HepG2 (cell line): ENCODE data around the gene KCNH1. TPM values are rescaled to one million over a fixed set of nuclear protein-coding genes. Genes with fewer than 3 reads are reported as not detected.

Experiments
- ATAC-seq: fragments of 200-7000 bp; cut with Tn5 transposase; 3 replicates; pipeline ENCODE4 v1.9.1; 2020; ENCODE audit warnings: mild to moderate bottlenecking, moderate library complexity
- BruUV-seq: library from RNA; stranded (reverse); fragments of 400-500 nt; replicated peaks from 2 replicates; lab custom pipeline; 2021; lab: Mats Ljungman, UMichigan
- CTCF ChIA-PET: fragments of 300-600 bp; formaldehyde crosslinking; extraction: SDS; loops from one replicate; lab custom pipeline; 2021; ENCODE audit warnings: low total read pairs, inconsistent platforms, low intra/inter-chr PET ratio; lab: Yijun Ruan, JAX
- POLR2A ChIA-PET: fragments of 350-600 bp; sonication (Branson Sonifier 250); formaldehyde crosslinking; loops from one replicate; lab custom pipeline; 2020; ENCODE audit warnings: antibody characterized with exemption, inconsistent platforms; lab: Yijun Ruan, JAX
- DNase-seq: peaks from one replicate; pipeline ENCODE4 v3.0.0-alpha.2; 2015; ENCODE audit warnings: low spot score
- FAIRE-seq: peaks from 3 replicates; lab custom pipeline; 2011; peaks lifted over from hg19 to GRCh38; lab: Jason Lieb, UNC
- H2AFZ ChIP-seq: one replicate; pipeline ENCODE4 v1.6.1; 2011; ENCODE audit warnings: low read length, inconsistent platforms
- H3K27ac ChIP-seq: fragments of 300-600 bp; 3 replicates; pipeline ENCODE4 v1.8.0; 2011; ENCODE audit warnings: mixed run types, mild to moderate bottlenecking, mixed read lengths, low read length, inconsistent platforms; ENCODE audit not compliant: insufficient read depth; ENCODE audit errors: extremely low read length
- H3K27me3 ChIP-seq, 2 experiments: fragments of 200-600 bp in 1 of 2; 2 replicates in 1 of 2; 3 replicates in 1 of 2; pipeline versions ENCODE4 v1.6.0 to v1.8.0; 2011; ENCODE audit warnings: low read length in 2 of 2, mild to moderate bottlenecking in 2 of 2, moderate library complexity in 2 of 2, inconsistent platforms in 1 of 2; ENCODE audit not compliant: insufficient read depth in 2 of 2, control insufficient read depth in 1 of 2
- H3K36me3 ChIP-seq, 2 experiments: fragments of 200-600 bp in 1 of 2; replicated peaks in 1 of 2; 2 replicates in 1 of 2; 3 replicates in 1 of 2; pipeline versions ENCODE4 v1.5.1 to v1.8.0; 2011; ENCODE audit warnings: low read length in 2 of 2, inconsistent platforms in 1 of 2; ENCODE audit not compliant: insufficient read depth in 2 of 2, control insufficient read depth in 1 of 2
- H3K4me1 ChIP-seq: 2 replicates; pipeline ENCODE4 v1.5.1; 2012; ENCODE audit warnings: low read length, inconsistent platforms; ENCODE audit not compliant: insufficient read depth
- H3K4me2 ChIP-seq: 2 replicates; pipeline ENCODE4 v1.6.0; 2011; ENCODE audit warnings: low read depth, low read length, inconsistent platforms
- H3K4me3 ChIP-seq, 3 experiments: fragments of 200-600 bp in 1 of 3; sonication (generic), shearing (Covaris generic) in 1 of 3; replicated peaks in 1 of 3; 2 replicates each; pipeline ENCODE4 v1.5.1; 2011 to 2016; ENCODE audit warnings: low read length in 3 of 3, inconsistent platforms in 2 of 3, low read depth in 2 of 3, mild to moderate bottlenecking in 2 of 3, control low read depth in 1 of 3, mixed read lengths in 1 of 3; ENCODE audit not compliant: insufficient read depth in 1 of 3
- H3K79me2 ChIP-seq: one replicate; pipeline ENCODE4 v1.6.1; 2011; ENCODE audit warnings: low read length, inconsistent platforms; ENCODE audit not compliant: insufficient read depth
- H3K9ac ChIP-seq: 2 replicates; pipeline ENCODE4 v1.6.0; 2011; ENCODE audit warnings: mild to moderate bottlenecking, low read depth, low read length, inconsistent platforms; ENCODE audit not compliant: insufficient read depth
- H3K9me3 ChIP-seq: 2 replicates; pipeline ENCODE4 v1.5.1; 2012; ENCODE audit warnings: mild to moderate bottlenecking, low read length
- H4K20me1 ChIP-seq: 2 replicates; pipeline ENCODE4 v1.6.0; 2011; ENCODE audit warnings: inconsistent platforms, mild to moderate bottlenecking, low read length, moderate library complexity; ENCODE audit not compliant: insufficient read depth
- CEBPB ChIP-seq: IDR thresholded peaks from 2 replicates; pipeline ENCODE4 v1.6.1; 2011; ENCODE audit warnings: low read depth, low read length, improper control_type of control experiment, borderline replicate concordance
- KLF15 ChIP-seq: sonication (generic); formaldehyde crosslinking; IDR thresholded peaks from 2 replicates; pipeline ENCODE4 v1.8.1; 2023; ENCODE audit warnings: borderline replicate concordance, mild to moderate bottlenecking, inconsistent platforms, missing genetic modification reagents, mixed read lengths
- KLF6 ChIP-seq: IDR thresholded peaks from 2 replicates; pipeline ENCODE4 v1.8.0; 2016; ENCODE audit warnings: missing biosample characterization, missing genetic modification reagents
- PHF5A ChIP-seq: IDR thresholded peaks from one replicate; pipeline ENCODE4 v1.6.1; 2018; ENCODE audit warnings: low read depth, missing genetic modification reagents; ENCODE audit not compliant: unreplicated experiment
- SMC3 ChIP-seq: IDR thresholded peaks from 2 replicates; pipeline ENCODE4 v1.6.1; 2011; ENCODE audit warnings: low read length, improper control_type of control experiment
- SNAPC2 ChIP-seq: sonication (generic); formaldehyde crosslinking; IDR thresholded peaks from 2 replicates; pipeline ENCODE4 v1.8.1; 2022; ENCODE audit warnings: mild to moderate bottlenecking, missing genetic modification reagents
- ZNF17 ChIP-seq: sonication (generic); formaldehyde crosslinking; IDR thresholded peaks from 2 replicates; pipeline ENCODE4 v1.5.0; 2020; ENCODE audit warnings: mild to moderate bottlenecking, missing genetic modification reagents
- ZNF333 ChIP-seq: sonication (generic); formaldehyde crosslinking; IDR thresholded peaks from 2 replicates; pipeline ENCODE4 v1.4.0; 2020; ENCODE audit warnings: mild to moderate bottlenecking, missing genetic modification reagents, borderline replicate concordance
- WGBS: methylation state at CpG from one replicate; pipeline ENCODE4 v1.1.6; 2017; ENCODE audit warnings: low lambda C conversion rate; 5-methylcytosine and 5-hydroxymethylcytosine counted together
- in situ Hi-C: cut with HindIII; loops from 2 replicates; pipeline ENCODE4 v1.10.0; 2017; ENCODE audit warnings: low pct_unique_long_range_greater_than_20kb; ENCODE audit not compliant: extremely low pct_ligation_motif_present
- intact Hi-C: fragments of 100-400 bp; cut with micrococcal nuclease; formaldehyde crosslinking; loops from one replicate; pipeline ENCODE4 v1.10.0; 2022; ENCODE audit not compliant: unreplicated experiment
- polyA plus RNA-seq, 8 experiments: library from polyadenylated mRNA; depleted of rRNA in 3 of 8; stranded (reverse) in 7 of 8; unstranded in 1 of 8; fragments of >200 nt; fragmentation: Illumina TruSeq in 4 of 8; extraction: Trizol in 4 of 8; gene quantifications; 2 replicates each; pipeline versions ENCODE4 v1.2.1 to v1.2.3, GENCODE V29; 2011 to 2016; ENCODE audit warnings: low read depth in 4 of 8, missing spikeins in 1 of 8, mixed read lengths in 1 of 8; ENCODE audit not compliant: insufficient read depth in 1 of 8
- total RNA-seq, 5 experiments: library from RNA; depleted of rRNA; stranded (reverse); fragments of >200 nt; fragmentation: Illumina TruSeq; extraction: Trizol; gene quantifications; 2 replicates each; pipeline ENCODE4 v1.2.3, GENCODE V29; 2016; ENCODE audit warnings: low read depth in 1 of 5
- TF ChIP-seq, protein P1 (sequence below): sonication (generic); formaldehyde crosslinking; IDR thresholded peaks from 2 replicates; pipeline ENCODE4 v1.4.0; 2020; ENCODE audit warnings: missing genetic modification reagents, borderline replicate concordance
- TF ChIP-seq, protein P2 (sequence below): sonication (generic); formaldehyde crosslinking; IDR thresholded peaks from 2 replicates; pipeline ENCODE4 v1.5.0; 2020; ENCODE audit warnings: missing genetic modification reagents
- TF ChIP-seq, protein P3 (sequence below): sonication (generic); formaldehyde crosslinking; IDR thresholded peaks from 2 replicates; pipeline ENCODE4 v1.4.0; 2020; ENCODE audit warnings: missing genetic modification reagents
- TF ChIP-seq, protein P4 (sequence below): sonication (generic); formaldehyde crosslinking; IDR thresholded peaks from 2 replicates; pipeline ENCODE4 v1.8.0; 2022; ENCODE audit warnings: missing genetic modification reagents, mild to moderate bottlenecking, borderline replicate concordance

KCNH1 gene
- total and polyA plus RNA-seq, 2 of the 13 experiments (the other 11 are each of a cell fraction or from before 2014, with no cell fraction given): not detected

DNA sequence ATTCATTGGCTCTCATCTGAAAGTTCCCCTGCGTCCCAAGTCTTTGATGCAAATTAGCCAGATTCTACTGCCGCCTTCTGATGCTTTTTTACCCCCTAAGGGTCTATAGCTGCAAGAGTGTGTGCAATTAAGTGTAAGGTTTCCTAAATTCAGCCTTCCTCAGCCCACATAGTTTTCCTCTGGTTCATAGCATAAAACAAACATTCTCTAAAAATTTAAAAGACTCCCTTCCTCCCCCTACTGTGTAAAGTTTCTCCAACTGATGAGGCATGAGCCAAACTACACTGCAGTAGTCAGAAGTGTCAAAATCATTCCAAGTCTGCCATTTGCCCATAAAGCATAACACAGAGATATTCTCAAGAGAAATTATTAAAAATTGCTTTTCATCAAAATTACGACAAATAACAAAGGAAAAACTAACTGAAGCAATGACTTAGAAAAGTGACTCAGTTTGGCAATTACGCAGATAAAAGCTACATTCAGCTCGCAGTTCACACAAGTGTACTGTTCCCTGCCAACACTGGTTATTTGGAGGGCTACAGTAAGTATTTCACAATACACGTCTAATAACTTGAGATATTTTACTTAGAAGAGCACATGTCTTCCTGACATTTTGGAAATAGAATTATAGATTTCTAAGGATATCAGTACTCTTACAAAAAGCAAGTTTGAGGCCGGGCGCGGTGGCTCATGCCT, 15.4 kb downstream of the KCNH1 start:
- ATAC-seq: no peak
- CTCF ChIA-PET: no interaction called here
- BruUV-seq: no TSS peak

DNA sequence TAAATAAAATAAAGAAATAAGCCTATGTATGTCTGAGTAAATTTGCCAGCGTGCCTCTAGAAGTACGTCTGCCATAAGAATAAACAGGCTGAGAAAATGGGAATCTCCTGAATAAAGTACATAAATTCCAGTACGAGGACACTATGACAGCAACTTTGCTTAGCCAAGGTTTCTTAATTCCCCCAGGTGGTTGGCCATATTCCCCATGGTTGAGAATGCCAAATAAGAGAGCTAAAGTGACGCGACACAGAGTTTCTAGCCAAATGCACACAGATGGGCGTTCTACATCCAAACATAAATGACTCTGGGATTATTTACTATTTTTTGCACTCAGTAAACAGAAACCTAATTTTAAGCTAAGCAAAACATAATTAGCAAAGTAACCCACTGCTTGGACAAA, 19.5 kb downstream of the KCNH1 start:
- no peak overlapping the region for H3K4me3 ChIP-seq
- intact Hi-C loops: no loop called here
- H3K9me3 ChIP-seq: no peaks in the 10 kb centered on the region
- ATAC-seq (no peak), DNase-seq (no peak), FAIRE-seq (no peak)
- CTCF ChIA-PET: no interaction called here
- in situ Hi-C loops: no loop called here
- 38% methylated on average over 6 of the region's 6 CpGs for WGBS
- H2AFZ ChIP-seq: no peak overlapping the region
- H3K27me3 ChIP-seq: peaks cover 0 to 3% of the 10 kb centered on the region in 2 experiments; a peak in 1 of 5 replicates
- H3K4me1 ChIP-seq: no peaks in the 10 kb centered on the region
- POLR2A ChIA-PET: no interaction called here
- H3K4me2 ChIP-seq: no peak overlapping the region
- H3K36me3 ChIP-seq: no peaks in the 10 kb centered on the region
- H4K20me1 ChIP-seq: no peaks in the 10 kb centered on the region
- no peak overlapping the region for H3K9ac ChIP-seq
- H3K79me2 ChIP-seq: no peaks in the 10 kb centered on the region
- H3K27ac ChIP-seq: no peak overlapping the region
- BruUV-seq: no TSS peak
- no peak for TF ChIP-seq ZNF333 (CRISPR knock-in tag)
- no peak for TF ChIP-seq KLF6
- TF ChIP-seq, protein P1, sequence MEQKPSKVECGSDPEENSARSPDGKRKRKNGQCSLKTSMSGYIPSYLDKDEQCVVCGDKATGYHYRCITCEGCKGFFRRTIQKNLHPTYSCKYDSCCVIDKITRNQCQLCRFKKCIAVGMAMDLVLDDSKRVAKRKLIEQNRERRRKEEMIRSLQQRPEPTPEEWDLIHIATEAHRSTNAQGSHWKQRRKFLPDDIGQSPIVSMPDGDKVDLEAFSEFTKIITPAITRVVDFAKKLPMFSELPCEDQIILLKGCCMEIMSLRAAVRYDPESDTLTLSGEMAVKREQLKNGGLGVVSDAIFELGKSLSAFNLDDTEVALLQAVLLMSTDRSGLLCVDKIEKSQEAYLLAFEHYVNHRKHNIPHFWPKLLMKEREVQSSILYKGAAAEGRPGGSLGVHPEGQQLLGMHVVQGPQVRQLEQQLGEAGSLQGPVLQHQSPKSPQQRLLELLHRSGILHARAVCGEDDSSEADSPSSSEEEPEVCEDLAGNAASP (CRISPR knock-in tag): no peak
- no peak for TF ChIP-seq PHF5A (CRISPR knock-in tag)
- TF ChIP-seq, protein P2, sequence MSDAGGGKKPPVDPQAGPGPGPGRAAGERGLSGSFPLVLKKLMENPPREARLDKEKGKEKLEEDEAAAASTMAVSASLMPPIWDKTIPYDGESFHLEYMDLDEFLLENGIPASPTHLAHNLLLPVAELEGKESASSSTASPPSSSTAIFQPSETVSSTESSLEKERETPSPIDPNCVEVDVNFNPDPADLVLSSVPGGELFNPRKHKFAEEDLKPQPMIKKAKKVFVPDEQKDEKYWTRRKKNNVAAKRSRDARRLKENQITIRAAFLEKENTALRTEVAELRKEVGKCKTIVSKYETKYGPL (CRISPR knock-in tag): no peak
- TF ChIP-seq, protein P3, sequence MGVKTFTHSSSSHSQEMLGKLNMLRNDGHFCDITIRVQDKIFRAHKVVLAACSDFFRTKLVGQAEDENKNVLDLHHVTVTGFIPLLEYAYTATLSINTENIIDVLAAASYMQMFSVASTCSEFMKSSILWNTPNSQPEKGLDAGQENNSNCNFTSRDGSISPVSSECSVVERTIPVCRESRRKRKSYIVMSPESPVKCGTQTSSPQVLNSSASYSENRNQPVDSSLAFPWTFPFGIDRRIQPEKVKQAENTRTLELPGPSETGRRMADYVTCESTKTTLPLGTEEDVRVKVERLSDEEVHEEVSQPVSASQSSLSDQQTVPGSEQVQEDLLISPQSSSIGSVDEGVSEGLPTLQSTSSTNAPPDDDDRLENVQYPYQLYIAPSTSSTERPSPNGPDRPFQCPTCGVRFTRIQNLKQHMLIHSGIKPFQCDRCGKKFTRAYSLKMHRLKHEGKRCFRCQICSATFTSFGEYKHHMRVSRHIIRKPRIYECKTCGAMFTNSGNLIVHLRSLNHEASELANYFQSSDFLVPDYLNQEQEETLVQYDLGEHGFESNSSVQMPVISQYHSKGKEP: no peak
- TF ChIP-seq, protein P4, sequence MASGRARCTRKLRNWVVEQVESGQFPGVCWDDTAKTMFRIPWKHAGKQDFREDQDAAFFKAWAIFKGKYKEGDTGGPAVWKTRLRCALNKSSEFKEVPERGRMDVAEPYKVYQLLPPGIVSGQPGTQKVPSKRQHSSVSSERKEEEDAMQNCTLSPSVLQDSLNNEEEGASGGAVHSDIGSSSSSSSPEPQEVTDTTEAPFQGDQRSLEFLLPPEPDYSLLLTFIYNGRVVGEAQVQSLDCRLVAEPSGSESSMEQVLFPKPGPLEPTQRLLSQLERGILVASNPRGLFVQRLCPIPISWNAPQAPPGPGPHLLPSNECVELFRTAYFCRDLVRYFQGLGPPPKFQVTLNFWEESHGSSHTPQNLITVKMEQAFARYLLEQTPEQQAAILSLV (CRISPR knock-in tag): no peak
- no peak for TF ChIP-seq SMC3
- TF ChIP-seq ZNF17 (CRISPR knock-in tag): no peak
- no peak for TF ChIP-seq SNAPC2 (CRISPR knock-in tag)

More for the DNA sequence above, 15.4 kb downstream of the KCNH1 start:
- H3K4me3 ChIP-seq: no peak overlapping the region
- H3K27ac ChIP-seq: no peak overlapping the region
- DNase-seq: no peak
- TF ChIP-seq CEBPB: peak; percentile 38; the same call in 1 of the 2 replicates
- no peak for TF ChIP-seq KLF15 (CRISPR knock-in tag)
- POLR2A ChIA-PET: no interaction called here
- FAIRE-seq: no peak
- no peaks in the 10 kb centered on the region for H4K20me1 ChIP-seq
- in situ Hi-C loops (no loop called here), intact Hi-C loops (no loop called here)
- 26% methylated on average over 9 of the region's 9 CpGs for WGBS
- H3K27me3 ChIP-seq: peaks cover 0 to 6% of the 10 kb centered on the region in 2 experiments; a peak in 2 of 5 replicates
- no peaks in the 10 kb centered on the region for H3K4me1 ChIP-seq
- H2AFZ ChIP-seq: no peak overlapping the region
- no peak overlapping the region for H3K4me2 ChIP-seq
- H3K9me3 ChIP-seq: no peaks in the 10 kb centered on the region
- H3K9ac ChIP-seq: no peak overlapping the region
- H3K36me3 ChIP-seq: no peaks in the 10 kb centered on the region
- no peaks in the 10 kb centered on the region for H3K79me2 ChIP-seq
